K562 treated with DMSO at 1 percent for 12 hours (cell line): ENCODE results near the gene MCTP2. TPM values are rescaled to one million over a fixed set of nuclear protein-coding genes. Genes with fewer than 3 reads are reported as not detected.

Source experiments
- total RNA-seq: library from RNA; unstranded; fragments of 300-600 nt; gene quantifications from 2 replicates; pipeline ENCODE4 v1.2.3, GENCODE V29; 2022; ENCODE audit not compliant: insufficient read depth

Gene MCTP2
- total RNA-seq = not detected in 2 replicates

GRCh38 chr15:94230883-94231722, at the start of gene MCTP2:
MCTP2 (plus strand) TSS chr15:94231561; CDS start chr15:94298266, 66,705 bp downstream.

